Ovary (tissue), 3 donors: ENCODE results near the gene MTHFD1L.

Source experiments
- CTCF ChIP-seq, 3 donors: fragments of 450-650 bp in 2 of 3; fragments of 200-600 bp in 1 of 3; IDR thresholded peaks; one replicate each; pipeline versions ENCODE4 v1.5.1 to v1.8.0; 2016 to 2022; ENCODE audit warnings: antibody characterized with exemption in 3 of 3, mild to moderate bottlenecking in 1 of 3
- POLR2A ChIP-seq: fragments of 450-650 bp; IDR thresholded peaks from one replicate; pipeline ENCODE4 v1.6.1; 2017; ENCODE audit warnings: antibody characterized with exemption, mild to moderate bottlenecking, moderate library complexity
- donor health status: DM: no; HTN: no; CAD: no.

GRCh38 chr6:150841189-150841588 is 24.3 kb upstream of the MTHFD1L start:
- no peak for TF ChIP-seq CTCF (IDR thresholded peaks at IDR 0.05)
- TF ChIP-seq POLR2A, result no peak
